PFSK-1 (cell line): ENCODE measurements around the gene GRM1.

Source experiments
- FOXP2 ChIP-seq: optimal IDR thresholded peaks from 2 replicates; pipeline ENCODE3; 2011; ENCODE audit warnings: borderline replicate concordance, control low read depth, inconsistent platforms; ENCODE audit not compliant: insufficient read depth; ENCODE audit errors: extremely low read length, extremely low read depth
- POLR2AphosphoS5 ChIP-seq: IDR thresholded peaks from 2 replicates; pipeline ENCODE4 v1.6.1; 2012; ENCODE audit warnings: low read depth, mild to moderate bottlenecking, control low read depth, low read length, moderate library complexity
- SIN3A ChIP-seq: IDR thresholded peaks from 2 replicates; pipeline ENCODE4 v1.6.1; 2012; ENCODE audit warnings: mild to moderate bottlenecking, low read length, moderate library complexity, borderline replicate concordance; ENCODE audit not compliant: insufficient read depth
- TAF1 ChIP-seq: IDR thresholded peaks from 2 replicates; pipeline ENCODE4 v1.6.1; 2012; ENCODE audit warnings: low read length, control low read depth, borderline replicate concordance; ENCODE audit not compliant: insufficient read depth
- TF ChIP-seq, protein P1 (sequence below), 2 experiments: IDR thresholded peaks; 2 replicates each; pipeline versions ENCODE4 v1.6.1 to v1.8.0; 2011 to 2012; ENCODE audit warnings: low read depth in 2 of 2, low read length in 2 of 2, control low read depth in 1 of 2, inconsistent platforms in 1 of 2, mild to moderate bottlenecking in 1 of 2, moderate library complexity in 1 of 2; ENCODE audit not compliant: insufficient read depth in 1 of 2

Gene GRM1

DNA sequence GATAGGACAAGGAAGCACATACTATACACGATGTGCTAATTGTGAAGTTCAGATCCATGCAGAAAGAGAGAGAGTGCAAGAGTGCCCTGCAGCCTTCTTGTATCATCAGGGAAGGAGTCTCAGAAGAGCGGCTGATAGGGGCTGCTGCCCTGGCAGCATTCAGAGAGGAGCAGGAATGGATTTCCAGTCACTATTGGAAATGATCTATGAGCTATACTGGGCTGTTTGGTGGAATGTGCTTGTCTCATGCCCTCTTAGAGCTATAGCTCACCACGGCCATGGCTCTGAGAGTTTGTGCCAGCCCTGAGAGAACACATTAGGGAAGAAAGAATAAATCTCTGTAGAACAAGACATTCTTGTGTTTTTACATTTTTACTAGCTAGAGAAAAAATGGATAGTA lies 302.2 kb downstream of the GRM1 start:
- TF ChIP-seq POLR2AphosphoS5, result no peak
- no peak for TF ChIP-seq SIN3A
- no peak for TF ChIP-seq TAF1
- TF ChIP-seq FOXP2, result no peak
- TF ChIP-seq, protein P1, sequence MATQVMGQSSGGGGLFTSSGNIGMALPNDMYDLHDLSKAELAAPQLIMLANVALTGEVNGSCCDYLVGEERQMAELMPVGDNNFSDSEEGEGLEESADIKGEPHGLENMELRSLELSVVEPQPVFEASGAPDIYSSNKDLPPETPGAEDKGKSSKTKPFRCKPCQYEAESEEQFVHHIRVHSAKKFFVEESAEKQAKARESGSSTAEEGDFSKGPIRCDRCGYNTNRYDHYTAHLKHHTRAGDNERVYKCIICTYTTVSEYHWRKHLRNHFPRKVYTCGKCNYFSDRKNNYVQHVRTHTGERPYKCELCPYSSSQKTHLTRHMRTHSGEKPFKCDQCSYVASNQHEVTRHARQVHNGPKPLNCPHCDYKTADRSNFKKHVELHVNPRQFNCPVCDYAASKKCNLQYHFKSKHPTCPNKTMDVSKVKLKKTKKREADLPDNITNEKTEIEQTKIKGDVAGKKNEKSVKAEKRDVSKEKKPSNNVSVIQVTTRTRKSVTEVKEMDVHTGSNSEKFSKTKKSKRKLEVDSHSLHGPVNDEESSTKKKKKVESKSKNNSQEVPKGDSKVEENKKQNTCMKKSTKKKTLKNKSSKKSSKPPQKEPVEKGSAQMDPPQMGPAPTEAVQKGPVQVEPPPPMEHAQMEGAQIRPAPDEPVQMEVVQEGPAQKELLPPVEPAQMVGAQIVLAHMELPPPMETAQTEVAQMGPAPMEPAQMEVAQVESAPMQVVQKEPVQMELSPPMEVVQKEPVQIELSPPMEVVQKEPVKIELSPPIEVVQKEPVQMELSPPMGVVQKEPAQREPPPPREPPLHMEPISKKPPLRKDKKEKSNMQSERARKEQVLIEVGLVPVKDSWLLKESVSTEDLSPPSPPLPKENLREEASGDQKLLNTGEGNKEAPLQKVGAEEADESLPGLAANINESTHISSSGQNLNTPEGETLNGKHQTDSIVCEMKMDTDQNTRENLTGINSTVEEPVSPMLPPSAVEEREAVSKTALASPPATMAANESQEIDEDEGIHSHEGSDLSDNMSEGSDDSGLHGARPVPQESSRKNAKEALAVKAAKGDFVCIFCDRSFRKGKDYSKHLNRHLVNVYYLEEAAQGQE (IDR thresholded peaks at IDR 0.05; ENCODE audit: insufficient read depth in 1 of 2, low read depth in 2 of 2, low read length in 2 of 2), result no peak

DNA sequence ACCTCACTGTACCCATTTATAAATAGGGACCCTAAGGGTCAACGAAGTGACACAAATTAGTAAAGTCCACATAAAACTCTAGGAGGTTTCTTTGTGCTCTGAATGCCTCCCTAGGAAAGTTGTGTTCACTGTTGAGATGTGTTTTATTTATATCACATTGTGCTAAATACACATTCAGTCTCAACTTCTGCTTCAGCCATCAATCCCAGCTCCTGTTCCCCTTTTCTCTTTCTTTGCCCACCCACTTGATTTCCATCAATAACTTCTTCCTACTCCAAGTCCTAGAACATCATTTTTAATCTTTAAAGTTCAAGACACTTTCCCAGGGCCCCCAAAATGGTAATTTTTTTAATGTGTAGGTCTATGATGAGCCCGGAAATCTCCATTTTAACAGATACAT lies 306.5 kb downstream of the GRM1 start:
- TF ChIP-seq POLR2AphosphoS5, result no peak

DNA sequence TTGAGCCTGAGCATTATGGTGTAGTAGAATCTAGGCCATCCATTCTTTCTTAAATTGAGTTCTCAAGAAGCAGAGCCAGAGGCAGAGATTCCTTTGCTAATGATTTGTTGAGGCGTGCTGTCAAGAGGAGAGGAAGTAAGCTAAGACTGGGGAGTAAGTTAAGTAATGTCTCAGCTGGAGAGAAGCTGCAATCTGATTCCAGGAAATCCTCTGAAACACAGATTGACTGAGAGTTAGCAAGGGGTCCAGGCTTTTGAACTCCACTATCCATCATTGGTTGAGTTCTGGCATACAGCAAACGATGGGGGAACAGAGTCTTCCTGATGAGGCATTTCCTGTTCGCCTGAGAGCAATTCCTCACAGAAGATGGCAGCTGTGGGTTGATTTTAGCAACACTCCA lies 307.3 kb downstream of the GRM1 start:
- no peak for TF ChIP-seq FOXP2
- TF ChIP-seq SIN3A, result no peak
- no peak for TF ChIP-seq TAF1
- TF ChIP-seq, protein P1 (IDR thresholded peaks at IDR 0.05; ENCODE audit: insufficient read depth in 1 of 2, low read depth in 2 of 2, low read length in 2 of 2), result no peak

DNA sequence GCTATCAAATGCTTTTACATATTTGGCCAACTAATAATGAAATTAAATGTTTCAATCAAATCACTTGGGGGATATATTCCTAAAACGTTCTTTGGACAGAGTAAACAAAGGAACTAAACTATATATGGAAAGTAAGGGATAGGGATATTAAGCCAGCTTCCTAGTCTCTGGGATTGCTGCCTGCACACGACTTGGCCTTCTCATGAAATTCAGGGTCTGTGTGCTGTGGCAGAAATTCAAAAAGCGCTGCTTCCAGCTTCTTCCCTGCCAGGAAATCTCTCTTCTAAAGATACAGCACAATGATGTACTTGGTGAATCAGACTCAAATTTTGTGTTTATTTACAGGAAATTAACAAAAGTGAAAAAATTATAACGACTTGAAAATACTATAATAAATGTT lies 308.5 kb downstream of the GRM1 start:
- no peak for TF ChIP-seq FOXP2
- TF ChIP-seq, protein P1 (IDR thresholded peaks at IDR 0.05; ENCODE audit: insufficient read depth in 1 of 2, low read depth in 2 of 2, low read length in 2 of 2), result no peak
- TF ChIP-seq TAF1, result no peak
- TF ChIP-seq POLR2AphosphoS5, result no peak
- no peak for TF ChIP-seq SIN3A

DNA sequence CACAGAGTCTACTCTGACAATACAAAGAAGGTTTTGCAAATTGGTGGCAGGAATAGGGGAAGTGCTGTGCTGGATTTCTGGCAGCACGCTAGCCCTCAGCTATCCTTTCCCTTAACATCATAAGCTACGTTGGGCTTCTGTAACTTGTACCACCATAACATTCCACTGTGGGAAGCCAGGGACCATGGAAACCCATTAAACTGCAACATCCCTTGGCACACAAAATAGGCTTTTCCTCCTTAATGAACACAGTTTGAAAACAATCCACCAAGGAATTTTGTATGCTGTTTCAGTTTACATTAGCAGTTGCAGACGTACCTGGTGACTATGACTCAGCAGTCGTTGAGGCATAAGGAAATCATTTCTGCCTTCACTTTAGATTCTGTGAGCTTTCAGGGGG lies 310.9 kb downstream of the GRM1 start:
- TF ChIP-seq, protein P1 (IDR thresholded peaks at IDR 0.05; ENCODE audit: insufficient read depth in 1 of 2, low read depth in 2 of 2, low read length in 2 of 2), result no peak
- TF ChIP-seq SIN3A (no peak), FOXP2 (no peak), TAF1 (no peak), POLR2AphosphoS5 (no peak)
